Spleen (tissue), 11 donors: ENCODE measurements around the gene CCNA2. TPM values are rescaled to one million over a fixed set of nuclear protein-coding genes. Genes with fewer than 3 reads are reported as not detected.

Source experiments
- DNase-seq: peaks from one replicate; pipeline ENCODE4 v3.0.0-alpha.2; 2020
- H3K27ac ChIP-seq, 8 donors: fragments of 200-600 bp; sonication (generic) in 7 of 8; 1 replicate in 4 of 8; 2 replicates in 4 of 8; pipeline versions ENCODE4 v1.5.0 to v1.8.0; 2016 to 2021; ENCODE audit warnings: inconsistent platforms in 4 of 8, mild to moderate bottlenecking in 4 of 8, moderate library complexity in 1 of 8
- H3K27me3 ChIP-seq, 7 donors: fragments of 200-600 bp; sonication (generic) in 6 of 7; replicated peaks in 1 of 7; 1 replicate in 4 of 7; 2 replicates in 3 of 7; pipeline versions ENCODE4 v1.5.0 to v1.8.0; 2016 to 2021; ENCODE audit warnings: inconsistent platforms in 3 of 7, mild to moderate bottlenecking in 1 of 7
- H3K36me3 ChIP-seq, 6 donors: fragments of 200-600 bp; sonication (generic) in 5 of 6; 1 replicate in 4 of 6; 2 replicates in 2 of 6; pipeline versions ENCODE4 v1.5.0 to v1.8.0; 2016 to 2021; ENCODE audit warnings: inconsistent platforms in 2 of 6
- H3K4me1 ChIP-seq, 6 donors: fragments of 200-600 bp; sonication (generic) in 5 of 6; 1 replicate in 3 of 6; 2 replicates in 3 of 6; pipeline versions ENCODE4 v1.5.0 to v1.8.0; 2016 to 2021; ENCODE audit warnings: inconsistent platforms in 3 of 6
- H3K4me3 ChIP-seq, 8 donors: fragments of 200-600 bp; sonication (generic) in 7 of 8; 1 replicate in 4 of 8; 2 replicates in 4 of 8; pipeline versions ENCODE4 v1.5.0 to v1.8.0; 2016 to 2021; ENCODE audit warnings: inconsistent platforms in 4 of 8, mild to moderate bottlenecking in 4 of 8, moderate library complexity in 2 of 8
- H3K9me3 ChIP-seq, 8 donors: fragments of 200-600 bp; sonication (generic) in 7 of 8; 1 replicate in 4 of 8; 2 replicates in 4 of 8; pipeline versions ENCODE4 v1.5.0 to v1.8.0; 2016 to 2021; ENCODE audit warnings: inconsistent platforms in 4 of 8
- CTCF ChIP-seq, 11 experiments: fragments of 200-600 bp in 7 of 11; fragments of 450-650 bp in 4 of 11; sonication (generic) in 4 of 11; IDR thresholded peaks in 8 of 11; conservative IDR thresholded peaks in 3 of 11; 1 replicate in 7 of 11; 2 replicates in 4 of 11; pipeline versions ENCODE4 v1.4.0 to v1.8.0; 2016 to 2021; ENCODE audit warnings: antibody characterized with exemption in 11 of 11, inconsistent platforms in 4 of 11, mild to moderate bottlenecking in 1 of 11
- POLR2A ChIP-seq, 3 donors: fragments of 450-650 bp; IDR thresholded peaks; one replicate each; pipeline ENCODE4 v1.5.1; 2017; ENCODE audit warnings: antibody characterized with exemption in 3 of 3, mild to moderate bottlenecking in 1 of 3
- POLR2AphosphoS5 ChIP-seq, 3 donors: sonication (generic); formaldehyde crosslinking; IDR thresholded peaks; one replicate each; pipeline ENCODE4 v1.5.1; 2017; ENCODE audit warnings: antibody characterized with exemption in 3 of 3
- WGBS, 5 donors: extraction: QIAGEN DNeasy Blood & Tissue Kit in 3 of 5; methylation state at CpG; one replicate each; pipeline versions ENCODE4 v1.1.5 to v1.1.7; 2013 to 2018; 5-methylcytosine and 5-hydroxymethylcytosine counted together
- intact Hi-C: fragments of 100-400 bp; cut with DNase I; formaldehyde crosslinking; loops from one replicate; pipeline ENCODE4 v1.15.0; 2023; ENCODE audit warnings: low total_unique reads
- polyA plus RNA-seq, 3 donors: library from polyadenylated mRNA; stranded (reverse); fragments of 200-250 nt; gene quantifications; one replicate each; pipeline ENCODE4 v1.2.1, GENCODE V29; 2013
- total RNA-seq, 7 donors: library from RNA; depleted of rRNA in 3 of 7; stranded (reverse); fragments of >200 nt in 3 of 7; fragmentation: NEBNext Ultra II Directional in 4 of 7; extraction: Animal tissue kit (Norgen Biotek cat#: 25700) in 4 of 7; gene quantifications; one replicate each; pipeline versions ENCODE4 v1.1.0 to v1.2.1, GENCODE V29; 2016 to 2021
- donor health status: healthy with polysubstance abuse.
- donor health status: DM: no; HTN: no; CAD: no; lungs with moderate emphysema.
- donor health status: DM: no; HTN: no; CAD: no.
- donor health status: Bipolar disorder and iron deficiency.
- donor health status: healthy.
- donor health status: DM: no; HTN: no; CAD: no.
- donor health status: DM: yes; HTN: yes; CAD: no.

Gene CCNA2
- total and polyA plus RNA-seq, 10 donors, result 2.1 to 10.9 (median 5.9) TPM

- H3K27ac ChIP-seq, result no peak overlapping the region
- peaks cover 0 to 18% (median 0%) of the 10 kb centered on the region in 7 donors for H3K27me3 ChIP-seq
- H3K4me1 ChIP-seq, result peaks cover 0 to 10% (median 0%) of the 10 kb centered on the region in 6 donors
- TF ChIP-seq CTCF (IDR thresholded peaks at IDR 0.05 in 8 of 11, conservative IDR thresholded peaks at IDR 0.05 in 3 of 11) (no peak), POLR2AphosphoS5 (IDR thresholded peaks at IDR 0.05) (no peak), POLR2A (IDR thresholded peaks at IDR 0.05) (no peak)
- no peak overlapping the region for H3K4me3 ChIP-seq
- no peaks in the 10 kb centered on the region for H3K9me3 ChIP-seq
- intact Hi-C loops, result no loop called here
- no peak for DNase-seq
- no peaks in the 10 kb centered on the region for H3K36me3 ChIP-seq
Measured at GRCh38 chr4:121790976-121791375, 32.7 kb downstream of the CCNA2 start.

GRCh38 chr4:121789960-121790829 is 33.5 kb downstream of the CCNA2 start:
- no peak for TF ChIP-seq POLR2A (IDR thresholded peaks at IDR 0.05)
- TF ChIP-seq POLR2AphosphoS5 (IDR thresholded peaks at IDR 0.05), result no peak
- peaks cover 0 to 6% (median 0%) of the 10 kb centered on the region in 6 donors for H3K4me1 ChIP-seq
- H3K36me3 ChIP-seq, result no peaks in the 10 kb centered on the region
- no peak overlapping the region for H3K27ac ChIP-seq
- no peak overlapping the region for H3K4me3 ChIP-seq
- no peak for DNase-seq
- peaks cover 0 to 23% (median 0%) of the 10 kb centered on the region in 7 donors for H3K27me3 ChIP-seq
- 73 to 81% (median 77%) methylated on average over 3 of the region's 3 CpGs for WGBS, 5 donors
- H3K9me3 ChIP-seq, result no peaks in the 10 kb centered on the region
- intact Hi-C loops, result no loop called here

DNA sequence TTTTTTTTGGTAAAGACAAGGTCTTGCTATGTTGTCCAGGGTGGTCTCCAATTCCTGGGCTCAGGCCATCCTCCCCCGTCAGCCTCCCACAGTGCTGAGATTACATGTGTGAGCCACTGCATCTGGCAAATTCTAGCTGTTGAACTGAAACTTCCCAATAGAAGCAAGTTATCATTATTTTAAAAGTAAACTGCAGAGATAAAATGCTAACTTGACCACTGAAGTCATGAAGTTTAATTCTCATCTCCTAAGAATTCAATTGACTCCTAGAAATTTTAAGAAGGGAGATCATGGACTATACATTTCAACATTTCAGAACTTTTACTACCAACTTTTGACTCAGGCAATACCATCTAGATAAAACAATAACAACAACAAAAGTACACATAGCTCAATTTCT is 34.2 kb downstream of the CCNA2 start:
- TF ChIP-seq CTCF (IDR thresholded peaks at IDR 0.05 in 8 of 11, conservative IDR thresholded peaks at IDR 0.05 in 3 of 11), result no peak
- TF ChIP-seq POLR2A (IDR thresholded peaks at IDR 0.05), result no peak
- no peak for TF ChIP-seq POLR2AphosphoS5 (IDR thresholded peaks at IDR 0.05)
- Histone ChIP-seq H3K27me3 (peaks cover 0 to 30% (median 0%) of the 10 kb centered on the region in 7 donors), H3K4me1 (no peaks in the 10 kb centered on the region), H3K4me3 (no peak overlapping the region), H3K9me3 (peaks cover 0 to 5% (median 1%) of the 10 kb centered on the region in 8 donors), H3K36me3 (no peaks in the 10 kb centered on the region), H3K27ac (no peak overlapping the region)
- intact Hi-C loops, result no loop called here
- WGBS, 5 donors, result 75 to 88% (median 83%) methylated on average over 1 of the region's 1 CpG
- no peak for DNase-seq

GRCh38 chr4:121788896-121789295 is 34.8 kb downstream of the CCNA2 start:
- DNase-seq, result no peak
- TF ChIP-seq POLR2A (IDR thresholded peaks at IDR 0.05) (no peak), CTCF (IDR thresholded peaks at IDR 0.05 in 8 of 11, conservative IDR thresholded peaks at IDR 0.05 in 3 of 11) (no peak), POLR2AphosphoS5 (IDR thresholded peaks at IDR 0.05) (no peak)
- no peak overlapping the region for H3K27ac ChIP-seq
- 66 to 85% (median 74%) methylated on average over 2 of the region's 2 CpGs for WGBS, 5 donors
- intact Hi-C loops, result no loop called here
- no peaks in the 10 kb centered on the region for H3K4me1 ChIP-seq
- H3K4me3 ChIP-seq, result no peak overlapping the region
- peaks cover 0 to 11% (median 6%) of the 10 kb centered on the region in 8 donors for H3K9me3 ChIP-seq
- H3K36me3 ChIP-seq, result no peaks in the 10 kb centered on the region
- peaks cover 0 to 31% (median 0%) of the 10 kb centered on the region in 7 donors for H3K27me3 ChIP-seq
